IPS-18a (cell line): ENCODE data around the gene NDUFB7.
A peak's percentile ranks its signal among the peaks of the same experiment; 100 is the strongest.
"Not testable (repeated sequence)": the region's sequence is repeated elsewhere in the genome, so short reads cannot be mapped to it uniquely, and the experiment has no call there.

Source experiments
- H3K27ac ChIP-seq: one replicate; pipeline ENCODE4 v1.5.1; 2013; ENCODE audit warnings: low read length
- H3K27me3 ChIP-seq: one replicate; pipeline ENCODE4 v1.6.1; 2013; ENCODE audit warnings: mild to moderate bottlenecking, low read length; ENCODE audit not compliant: control insufficient read depth, insufficient read depth
- H3K36me3 ChIP-seq: one replicate; pipeline ENCODE4 v1.6.1; 2013; ENCODE audit warnings: low read depth, low read length; ENCODE audit not compliant: control insufficient read depth
- H3K4me1 ChIP-seq: one replicate; pipeline ENCODE4 v1.6.1; 2013; ENCODE audit warnings: low read depth, low read length; ENCODE audit not compliant: control insufficient read depth
- H3K4me3 ChIP-seq: one replicate; pipeline ENCODE4 v1.5.1; 2013; ENCODE audit warnings: low read length
- H3K9ac ChIP-seq: one replicate; pipeline ENCODE4 v1.6.1; 2013; ENCODE audit warnings: mild to moderate bottlenecking, low read length, moderate library complexity
- H3K9me3 ChIP-seq: one replicate; pipeline ENCODE4 v1.6.1; 2013; ENCODE audit warnings: low read depth, low read length; ENCODE audit not compliant: control insufficient read depth

The NDUFB7 gene

GRCh38 chr19:14571695-14572490, at the start of gene NDUFB7:
NDUFB7 (minus strand) TSS chr19:14572066; CDS start chr19:14572000, 66 bp downstream.
- no peaks in the 10 kb centered on the region for H3K36me3 ChIP-seq

GRCh38 chr19:14619404-14619803, 47.5 kb upstream of the NDUFB7 start:
- Histone ChIP-seq H3K36me3 (no peaks in the 10 kb centered on the region), H3K4me3 (no peak overlapping the region), H3K9ac (no peak overlapping the region), H3K4me1 (no peaks in the 10 kb centered on the region), H3K27me3 (no peaks in the 10 kb centered on the region), H3K9me3 (peaks cover 31% of the 10 kb centered on the region), H3K27ac (no peak overlapping the region)

More at GRCh38 chr19:14571695-14572490, at the start of gene NDUFB7:
- Histone ChIP-seq H3K4me3 (peak within 1 kb of the TSS; percentile 93), H3K9me3 (no peaks in the 10 kb centered on the region), H3K27me3 (no peaks in the 10 kb centered on the region), H3K27ac (peak within 1 kb of the TSS; percentile 78), H3K9ac (peak within 1 kb of the TSS; percentile 90), H3K4me1 (no peaks in the 10 kb centered on the region)

GRCh38 chr19:14616407-14616806, 44.5 kb upstream of the NDUFB7 start:
- Histone ChIP-seq H3K36me3 (no peaks in the 10 kb centered on the region), H3K9ac (no peak overlapping the region), H3K27me3 (no peaks in the 10 kb centered on the region), H3K9me3 (peaks cover 29% of the 10 kb centered on the region), H3K27ac (no peak overlapping the region), H3K4me3 (no peak overlapping the region), H3K4me1 (no peaks in the 10 kb centered on the region)

GRCh38 chr19:14615623-14616022, 43.8 kb upstream of the NDUFB7 start:
- Histone ChIP-seq H3K36me3 (no peaks in the 10 kb centered on the region), H3K27me3 (no peaks in the 10 kb centered on the region), H3K9ac (no peak overlapping the region), H3K27ac (no peak overlapping the region), H3K4me1 (no peaks in the 10 kb centered on the region), H3K4me3 (no peak overlapping the region), H3K9me3 (peaks cover 27% of the 10 kb centered on the region)

- no peak overlapping the region for H3K9ac ChIP-seq
- no peak overlapping the region for H3K4me3 ChIP-seq
- no peaks in the 10 kb centered on the region for H3K4me1 ChIP-seq
- H3K9me3 ChIP-seq, result peaks cover 19% of the 10 kb centered on the region
- H3K36me3 ChIP-seq, result no peaks in the 10 kb centered on the region
- H3K27me3 ChIP-seq, result no peaks in the 10 kb centered on the region
- no peak overlapping the region for H3K27ac ChIP-seq
Observed at GRCh38 chr19:14614099-14614412, 42.2 kb upstream of the NDUFB7 start.

GRCh38 chr19:14613399-14614098, 41.7 kb upstream of the NDUFB7 start:
- H3K4me3 ChIP-seq, H3K27me3 ChIP-seq, H3K27ac ChIP-seq, H3K36me3 ChIP-seq, H3K9ac ChIP-seq, H3K4me1 ChIP-seq: not testable (repeated sequence)
- peaks cover 21% of the 10 kb centered on the region for H3K9me3 ChIP-seq

- Histone ChIP-seq H3K27me3 (no peaks in the 10 kb centered on the region), H3K4me3 (no peak overlapping the region), H3K9ac (no peak overlapping the region), H3K36me3 (no peaks in the 10 kb centered on the region), H3K9me3 (peaks cover 24% of the 10 kb centered on the region), H3K27ac (no peak overlapping the region), H3K4me1 (no peaks in the 10 kb centered on the region)
Observed at GRCh38 chr19:14612657-14613056, 40.8 kb upstream of the NDUFB7 start.

GRCh38 chr19:14612242-14612641, 40.4 kb upstream of the NDUFB7 start:
- peaks cover 24% of the 10 kb centered on the region for H3K9me3 ChIP-seq
- H3K27ac ChIP-seq, H3K27me3 ChIP-seq, H3K36me3 ChIP-seq, H3K4me3 ChIP-seq, H3K4me1 ChIP-seq, H3K9ac ChIP-seq: not testable (repeated sequence)

GRCh38 chr19:14611051-14611450, 39.2 kb upstream of the NDUFB7 start:
- Histone ChIP-seq H3K9me3 (peaks cover 33% of the 10 kb centered on the region), H3K27me3 (no peaks in the 10 kb centered on the region), H3K4me3 (no peak overlapping the region), H3K36me3 (no peaks in the 10 kb centered on the region), H3K27ac (no peak overlapping the region), H3K9ac (no peak overlapping the region), H3K4me1 (no peaks in the 10 kb centered on the region)

- Histone ChIP-seq H3K9me3 (peaks cover 43% of the 10 kb centered on the region), H3K9ac (no peak overlapping the region), H3K27ac (no peak overlapping the region), H3K27me3 (no peaks in the 10 kb centered on the region), H3K4me3 (no peak overlapping the region), H3K36me3 (no peaks in the 10 kb centered on the region), H3K4me1 (no peaks in the 10 kb centered on the region)
Observed at GRCh38 chr19:14606627-14607026, 34.8 kb upstream of the NDUFB7 start.

GRCh38 chr19:14603990-14604387, 32.1 kb upstream of the NDUFB7 start:
- no peaks in the 10 kb centered on the region for H3K4me1 ChIP-seq
- no peak overlapping the region for H3K9ac ChIP-seq
- no peak overlapping the region for H3K27ac ChIP-seq
- H3K27me3 ChIP-seq, result no peaks in the 10 kb centered on the region
- peaks cover 45% of the 10 kb centered on the region for H3K9me3 ChIP-seq
- H3K36me3 ChIP-seq, result no peaks in the 10 kb centered on the region
- H3K4me3 ChIP-seq, result no peak overlapping the region
